ENCODE data around the gene PRKAA2. TPM values are rescaled to one million over a fixed set of nuclear protein-coding genes. Genes with fewer than 3 reads are reported as not detected.

Gene PRKAA2
- total and polyA plus RNA-seq, 2 donors (not counting 1 experiment from before 2014, with no cell fraction given), result 3.1 to 7.1 TPM

DNA sequence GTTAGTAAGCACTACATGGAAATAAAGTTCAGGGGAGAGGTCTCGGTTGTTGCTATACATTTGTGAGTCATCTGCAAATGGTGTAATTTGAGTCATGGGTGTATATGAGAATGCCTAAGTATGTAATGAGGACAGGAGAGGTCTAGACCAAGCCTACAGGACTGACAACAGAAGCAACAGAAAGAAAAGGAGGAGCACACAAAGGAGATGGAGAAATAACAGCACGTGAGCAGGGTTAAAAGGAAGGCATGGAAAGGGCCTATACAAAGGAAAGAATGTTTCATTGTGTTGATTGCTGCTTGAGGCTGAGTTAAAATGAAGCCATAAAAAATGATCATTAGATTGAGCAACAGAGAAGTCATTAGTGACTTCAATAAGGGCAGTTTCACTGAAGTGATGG is 28.0 kb upstream of the PRKAA2 start:
- TF ChIP-seq, protein P1, sequence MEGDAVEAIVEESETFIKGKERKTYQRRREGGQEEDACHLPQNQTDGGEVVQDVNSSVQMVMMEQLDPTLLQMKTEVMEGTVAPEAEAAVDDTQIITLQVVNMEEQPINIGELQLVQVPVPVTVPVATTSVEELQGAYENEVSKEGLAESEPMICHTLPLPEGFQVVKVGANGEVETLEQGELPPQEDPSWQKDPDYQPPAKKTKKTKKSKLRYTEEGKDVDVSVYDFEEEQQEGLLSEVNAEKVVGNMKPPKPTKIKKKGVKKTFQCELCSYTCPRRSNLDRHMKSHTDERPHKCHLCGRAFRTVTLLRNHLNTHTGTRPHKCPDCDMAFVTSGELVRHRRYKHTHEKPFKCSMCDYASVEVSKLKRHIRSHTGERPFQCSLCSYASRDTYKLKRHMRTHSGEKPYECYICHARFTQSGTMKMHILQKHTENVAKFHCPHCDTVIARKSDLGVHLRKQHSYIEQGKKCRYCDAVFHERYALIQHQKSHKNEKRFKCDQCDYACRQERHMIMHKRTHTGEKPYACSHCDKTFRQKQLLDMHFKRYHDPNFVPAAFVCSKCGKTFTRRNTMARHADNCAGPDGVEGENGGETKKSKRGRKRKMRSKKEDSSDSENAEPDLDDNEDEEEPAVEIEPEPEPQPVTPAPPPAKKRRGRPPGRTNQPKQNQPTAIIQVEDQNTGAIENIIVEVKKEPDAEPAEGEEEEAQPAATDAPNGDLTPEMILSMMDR (conservative IDR thresholded peaks at IDR 0.05 in 1 of 2, IDR thresholded peaks at IDR 0.05 in 1 of 2; ENCODE audit: low read depth in 1 of 2, low read length in 2 of 2), result no peak
- TF ChIP-seq EZH2 (IDR thresholded peaks at IDR 0.05; ENCODE audit: low read length, missing control alignments), result no peak
- Histone ChIP-seq H3K9me3 (ENCODE audit: control insufficient read depth, insufficient read depth, low read depth, low read length) (no peaks in the 10 kb centered on the region), H3K9ac (ENCODE audit: insufficient read depth, low read length) (no peak overlapping the region), H3K27ac (ENCODE audit: insufficient read depth, low read length) (no peak overlapping the region), H3K4me1 (ENCODE audit: control insufficient read depth, extremely low read depth, insufficient read depth, low read length) (no peaks in the 10 kb centered on the region), H3K79me2 (ENCODE audit: control insufficient read depth, insufficient read depth, low read length) (no peaks in the 10 kb centered on the region), H3K4me3 (replicated peaks in 1 of 4; ENCODE audit: control extremely low read depth in 1 of 4, insufficient read depth in 1 of 4, low read depth in 3 of 4, low read length in 4 of 4) (no peak overlapping the region), H3K4me2 (ENCODE audit: extremely low read depth, insufficient read depth, low read length) (no peak overlapping the region), H4K20me1 (ENCODE audit: control insufficient read depth, extremely low read depth, insufficient read depth, low read length) (no peaks in the 10 kb centered on the region), H3K27me3 (ENCODE audit: control insufficient read depth, insufficient read depth, low read length) (no peaks in the 10 kb centered on the region), H2AFZ (ENCODE audit: low read length) (no peak overlapping the region), H3K36me3 (ENCODE audit: control insufficient read depth, insufficient read depth, low read length) (no peaks in the 10 kb centered on the region)
- DNase-seq (ENCODE audit: low read depth in 2 of 2), result peak; percentile 35 to 71

DNA sequence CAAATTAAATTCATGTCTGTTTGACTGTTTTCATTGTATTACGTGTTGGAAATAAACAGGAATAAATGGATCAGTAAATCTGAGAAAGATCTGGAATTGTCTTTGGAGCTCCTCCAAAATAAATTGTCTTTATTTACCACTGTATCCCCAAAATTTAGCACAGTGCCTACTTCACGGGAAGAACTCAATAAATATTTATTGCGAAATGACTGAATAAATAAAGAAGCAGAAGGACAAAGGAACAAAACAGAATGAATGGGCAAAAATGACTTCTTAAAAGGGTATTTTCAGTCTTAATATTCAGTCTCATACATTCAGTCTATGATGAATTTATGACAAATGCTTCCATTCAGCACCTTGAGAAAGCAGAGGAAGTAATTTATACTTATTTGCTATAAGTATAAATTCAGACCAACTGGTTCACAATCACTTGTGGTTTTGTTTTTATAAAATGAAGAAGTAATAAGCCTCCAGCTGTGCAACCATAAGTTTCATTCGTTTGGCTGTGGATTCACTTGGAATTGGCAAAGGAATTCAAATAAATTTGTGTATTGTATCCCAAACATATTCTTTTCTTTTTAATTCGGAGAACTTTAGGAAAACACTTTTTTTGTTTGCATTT is 19.2 kb upstream of the PRKAA2 start:
- no peak for DNase-seq (ENCODE audit: low read depth in 2 of 2)
- no peak overlapping the region for H3K9ac ChIP-seq (ENCODE audit: insufficient read depth, low read length)

DNA sequence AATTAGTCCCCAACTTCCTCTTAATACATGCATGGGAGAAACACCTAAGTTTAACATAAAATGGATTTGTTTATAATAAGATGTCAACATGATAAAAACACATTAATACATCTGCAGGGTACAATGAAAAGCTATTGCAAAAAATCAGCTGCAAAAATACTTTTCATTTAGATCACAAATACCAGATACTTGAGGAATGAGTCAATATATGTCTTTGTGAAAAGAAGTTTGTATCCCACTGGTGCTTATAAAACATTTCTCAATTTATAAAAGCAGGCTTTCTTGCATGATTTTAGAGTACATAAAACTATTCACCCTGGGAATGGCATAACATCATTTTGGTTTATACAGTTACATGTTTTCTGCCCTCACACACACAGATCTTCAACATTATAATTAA is 18.6 kb upstream of the PRKAA2 start:
- Histone ChIP-seq H3K4me1 (ENCODE audit: control insufficient read depth, extremely low read depth, insufficient read depth, low read length) (peaks cover 10% of the 10 kb centered on the region), H2AFZ (ENCODE audit: low read length) (no peak overlapping the region), H3K4me3 (replicated peaks in 1 of 4; ENCODE audit: control extremely low read depth in 1 of 4, insufficient read depth in 1 of 4, low read depth in 3 of 4, low read length in 4 of 4) (no peak overlapping the region), H3K9ac (ENCODE audit: insufficient read depth, low read length) (no peak overlapping the region), H3K27ac (ENCODE audit: insufficient read depth, low read length) (no peak overlapping the region), H4K20me1 (ENCODE audit: control insufficient read depth, extremely low read depth, insufficient read depth, low read length) (no peaks in the 10 kb centered on the region), H3K36me3 (ENCODE audit: control insufficient read depth, insufficient read depth, low read length) (no peaks in the 10 kb centered on the region), H3K27me3 (ENCODE audit: control insufficient read depth, insufficient read depth, low read length) (no peaks in the 10 kb centered on the region), H3K79me2 (ENCODE audit: control insufficient read depth, insufficient read depth, low read length) (no peaks in the 10 kb centered on the region), H3K4me2 (ENCODE audit: extremely low read depth, insufficient read depth, low read length) (peak overlapping the region; percentile 45), H3K9me3 (ENCODE audit: control insufficient read depth, insufficient read depth, low read depth, low read length) (no peaks in the 10 kb centered on the region)
- DNase-seq (ENCODE audit: low read depth in 2 of 2), result peak; percentile 55 to 61
- no peak for TF ChIP-seq EZH2 (IDR thresholded peaks at IDR 0.05; ENCODE audit: low read length, missing control alignments)
- TF ChIP-seq, protein P1 (conservative IDR thresholded peaks at IDR 0.05 in 1 of 2, IDR thresholded peaks at IDR 0.05 in 1 of 2; ENCODE audit: low read depth in 1 of 2, low read length in 2 of 2), result no peak

More for the DNA sequence above, 19.2 kb upstream of the PRKAA2 start:
- Histone ChIP-seq H3K79me2 (ENCODE audit: control insufficient read depth, insufficient read depth, low read length) (no peaks in the 10 kb centered on the region), H4K20me1 (ENCODE audit: control insufficient read depth, extremely low read depth, insufficient read depth, low read length) (no peaks in the 10 kb centered on the region), H2AFZ (ENCODE audit: low read length) (no peak overlapping the region), H3K27ac (ENCODE audit: insufficient read depth, low read length) (no peak overlapping the region), H3K4me2 (ENCODE audit: extremely low read depth, insufficient read depth, low read length) (peak overlapping the region; percentile 32), H3K4me3 (replicated peaks in 1 of 4; ENCODE audit: control extremely low read depth in 1 of 4, insufficient read depth in 1 of 4, low read depth in 3 of 4, low read length in 4 of 4) (no peak overlapping the region), H3K4me1 (ENCODE audit: control insufficient read depth, extremely low read depth, insufficient read depth, low read length) (peaks cover 10% of the 10 kb centered on the region), H3K27me3 (ENCODE audit: control insufficient read depth, insufficient read depth, low read length) (no peaks in the 10 kb centered on the region), H3K9me3 (ENCODE audit: control insufficient read depth, insufficient read depth, low read depth, low read length) (no peaks in the 10 kb centered on the region), H3K36me3 (ENCODE audit: control insufficient read depth, insufficient read depth, low read length) (no peaks in the 10 kb centered on the region)
- TF ChIP-seq, protein P1 (conservative IDR thresholded peaks at IDR 0.05 in 1 of 2, IDR thresholded peaks at IDR 0.05 in 1 of 2; ENCODE audit: low read depth in 1 of 2, low read length in 2 of 2), result no peak
- no peak for TF ChIP-seq EZH2 (IDR thresholded peaks at IDR 0.05; ENCODE audit: low read length, missing control alignments)
